ENCODE results near the gene WNK2.
"Not testable (repeated sequence)": the region's sequence is repeated elsewhere in the genome, so short reads cannot be mapped to it uniquely, and the experiment has no call there.

WNK2 gene

DNA sequence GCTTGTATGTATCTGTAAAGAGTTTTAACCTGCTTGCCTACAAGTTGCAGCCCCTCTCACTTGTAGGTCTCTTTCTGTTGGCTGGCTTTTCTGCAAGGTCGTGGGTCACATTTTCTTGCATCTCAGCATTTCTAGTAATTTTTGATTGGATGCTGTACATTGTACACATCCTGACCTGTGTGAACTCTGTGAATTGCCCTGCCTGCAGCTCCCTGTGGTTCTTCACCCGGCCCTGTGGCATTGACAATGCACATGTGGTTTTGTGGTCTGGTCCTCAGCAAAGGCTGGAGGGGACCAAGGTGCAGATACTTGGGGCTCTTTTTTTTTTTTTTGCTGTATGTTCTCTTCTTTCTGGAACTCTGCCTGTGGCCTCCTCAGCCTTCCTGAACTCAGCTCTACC is 53.6 kb downstream of the WNK2 start:
- DNase-seq (ENCODE audit: low read depth), result no peak

DNA sequence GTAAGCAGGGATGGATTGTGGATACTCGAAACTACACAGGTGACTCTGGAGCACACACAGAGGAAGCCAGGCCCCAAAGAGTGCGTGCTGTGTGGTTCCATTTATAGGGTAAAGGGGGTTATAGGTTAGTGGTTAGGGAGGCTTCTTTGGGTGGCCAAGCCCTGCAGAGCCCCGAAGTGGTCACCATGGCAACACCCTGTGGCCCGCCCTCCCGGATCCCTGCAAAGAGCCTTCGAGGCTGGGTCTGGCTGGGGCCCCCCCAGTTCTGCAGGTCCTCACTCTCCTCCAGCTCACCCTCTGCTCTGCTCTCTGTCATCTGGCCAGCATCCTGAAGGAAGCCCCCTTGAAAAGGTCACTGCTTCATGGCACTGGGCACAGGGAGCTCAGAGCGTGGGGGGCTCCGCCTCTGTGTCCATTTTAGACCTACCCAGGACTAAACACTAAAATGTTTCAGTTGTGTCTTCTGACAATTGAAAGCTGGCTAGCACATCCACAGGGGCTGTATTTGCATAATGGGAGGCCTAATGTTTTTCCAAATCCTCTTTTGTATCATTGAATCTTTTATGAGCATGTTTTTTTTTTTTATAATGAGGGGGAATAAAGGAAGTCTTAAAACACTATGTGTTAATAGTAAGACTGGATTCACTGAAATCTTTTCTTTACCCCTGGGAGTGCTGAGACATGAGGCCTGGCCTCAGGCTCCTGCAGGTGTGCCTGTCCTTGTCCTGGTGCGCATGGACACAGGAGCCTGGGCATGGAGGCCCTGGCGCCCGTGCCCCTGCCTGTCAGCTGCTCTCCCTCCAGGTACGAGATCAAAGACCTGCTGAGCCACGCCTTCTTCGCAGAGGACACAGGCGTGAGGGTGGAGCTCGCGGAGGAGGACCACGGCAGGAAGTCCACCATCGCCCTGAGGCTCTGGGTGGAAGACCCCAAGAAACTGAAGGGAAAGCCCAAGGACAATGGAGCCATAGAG is 55.3 kb downstream of the WNK2 start:
- no peak for DNase-seq (ENCODE audit: low read depth)

DNA sequence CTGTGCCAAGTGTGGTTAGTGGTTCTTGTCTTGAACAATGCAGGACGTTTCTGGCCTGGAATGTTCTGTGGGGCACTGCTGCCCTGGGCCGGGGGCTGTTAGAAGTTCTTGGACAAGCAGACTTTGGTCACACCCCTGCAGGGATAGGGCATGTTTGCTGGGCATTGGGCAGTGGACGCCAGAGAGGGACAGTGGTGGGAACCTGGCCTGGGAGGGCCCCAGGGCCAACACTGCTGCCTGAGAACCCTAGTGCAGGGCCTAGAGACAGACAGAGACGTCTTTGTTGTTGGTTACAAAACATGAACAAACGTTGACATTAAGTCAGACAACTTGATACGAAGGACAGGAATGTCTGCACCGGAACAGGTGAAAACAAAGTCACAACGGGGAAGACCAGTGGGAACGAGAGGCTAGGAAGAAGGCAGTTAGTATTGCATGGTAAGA is 57.0 kb downstream of the WNK2 start:
- no peak for DNase-seq (ENCODE audit: low read depth)

DNA sequence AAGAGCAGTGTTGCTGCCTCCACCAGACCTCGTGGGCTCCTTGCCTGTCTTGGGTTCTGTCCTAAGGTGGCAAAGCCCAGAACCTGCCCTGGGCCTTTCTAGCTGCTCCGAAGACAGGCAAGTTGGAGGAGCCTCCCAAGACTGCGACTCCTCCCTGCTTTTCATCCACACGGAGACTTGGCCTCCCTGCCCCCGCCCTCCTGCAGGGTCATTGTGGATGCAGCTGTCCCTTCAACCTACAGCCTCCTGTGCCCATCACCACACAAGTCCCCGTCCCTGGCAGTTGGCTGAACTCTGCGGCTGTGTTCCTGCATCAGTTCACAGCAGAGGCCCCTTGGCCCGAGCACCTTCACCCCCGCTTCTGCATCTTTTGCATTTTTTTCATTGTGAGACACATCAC is 59.2 kb downstream of the WNK2 start:
- DNase-seq (ENCODE audit: low read depth), result no peak

DNA sequence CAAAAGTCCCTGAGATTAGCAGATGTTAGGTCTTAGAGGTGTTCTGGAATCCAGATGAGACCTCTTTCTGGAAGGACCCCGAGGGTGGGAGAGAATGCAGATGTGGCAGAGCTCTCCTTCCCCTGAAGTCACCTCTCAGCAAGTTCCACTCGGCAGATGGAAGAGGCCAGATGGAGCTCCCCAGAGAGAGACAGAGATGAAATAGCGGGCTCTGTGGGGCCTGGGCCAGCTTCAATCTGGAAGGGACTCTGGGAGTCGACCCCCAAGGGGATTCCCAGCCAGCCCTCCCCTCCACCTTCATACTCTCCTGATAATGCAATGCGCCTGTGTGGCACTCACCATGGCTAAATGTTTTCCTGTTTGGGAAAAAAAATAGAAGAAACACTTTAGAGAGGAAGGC is 60.2 kb downstream of the WNK2 start:
- DNase-seq (ENCODE audit: low read depth), result no peak

DNA sequence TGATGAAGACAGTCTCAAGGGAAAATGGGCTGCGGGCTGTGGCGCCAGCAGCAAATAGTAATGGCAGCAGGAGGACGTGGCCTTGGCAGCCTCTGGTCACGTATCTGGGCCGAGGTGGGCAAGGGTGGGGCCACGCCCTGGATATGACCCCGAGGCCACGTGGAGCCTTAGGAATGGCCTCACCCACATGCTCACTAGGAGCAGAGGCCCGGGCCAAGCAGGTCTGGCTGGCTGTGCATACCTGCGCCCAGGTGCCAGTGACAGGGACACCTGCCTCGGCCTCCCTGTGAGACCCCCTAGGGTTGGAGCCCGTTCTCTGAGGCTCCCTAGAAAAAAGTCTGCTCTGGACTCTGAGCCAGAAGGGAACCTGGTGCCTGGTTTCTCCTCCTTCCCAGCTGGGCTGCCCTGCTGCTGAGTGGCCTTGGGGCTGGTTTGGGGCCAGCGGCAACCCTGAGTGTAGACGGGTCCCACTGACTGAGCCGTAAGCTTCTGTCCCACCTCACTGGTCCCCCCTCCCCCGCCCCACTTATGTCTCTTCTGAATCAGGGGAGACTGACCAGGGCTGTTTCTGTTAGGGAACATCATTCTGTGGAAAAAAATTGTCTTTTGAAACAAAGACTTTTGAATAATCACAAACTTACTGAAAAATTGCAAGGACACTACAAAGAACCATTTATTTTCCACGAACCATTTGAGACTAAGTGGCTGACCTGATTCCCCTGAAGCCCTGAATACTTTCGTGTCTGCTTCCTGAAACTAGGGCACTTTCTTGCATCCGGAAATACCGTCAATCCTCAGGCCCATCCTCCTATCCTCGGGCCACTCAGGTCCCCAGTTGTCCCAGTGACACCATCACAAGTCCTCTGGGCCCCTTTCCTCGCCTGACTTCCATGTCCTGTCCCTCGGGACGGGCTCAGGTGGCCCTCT is 60.8 kb downstream of the WNK2 start:
- DNase-seq (ENCODE audit: low read depth), result no peak

DNA sequence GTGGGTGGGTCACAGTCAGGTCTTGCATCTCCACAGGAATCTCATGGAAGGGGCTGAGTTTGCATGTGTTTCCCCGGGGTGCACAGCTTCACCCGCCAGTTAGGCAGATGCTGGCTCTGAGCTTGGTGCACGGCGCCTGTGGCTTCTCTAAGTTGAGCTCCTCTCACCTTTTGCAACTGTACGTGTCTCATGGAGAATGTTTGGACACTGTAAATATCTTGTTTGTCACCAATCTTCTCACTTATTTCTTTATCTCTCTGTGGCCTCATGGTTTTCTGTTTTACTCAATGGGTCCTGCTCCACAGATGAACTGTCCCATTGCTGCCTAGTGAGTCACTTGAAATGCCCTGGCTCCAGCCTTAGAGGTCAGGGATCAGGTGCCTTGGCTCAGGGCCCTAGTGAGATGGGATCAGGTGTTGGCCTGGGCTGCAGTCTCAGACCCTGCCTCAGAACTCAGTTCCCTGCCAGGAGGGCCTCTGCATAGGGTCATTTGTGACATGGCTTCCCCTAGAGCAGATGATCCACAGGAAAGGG is 61.6 kb downstream of the WNK2 start:
- no peak for DNase-seq (ENCODE audit: low read depth)

DNA sequence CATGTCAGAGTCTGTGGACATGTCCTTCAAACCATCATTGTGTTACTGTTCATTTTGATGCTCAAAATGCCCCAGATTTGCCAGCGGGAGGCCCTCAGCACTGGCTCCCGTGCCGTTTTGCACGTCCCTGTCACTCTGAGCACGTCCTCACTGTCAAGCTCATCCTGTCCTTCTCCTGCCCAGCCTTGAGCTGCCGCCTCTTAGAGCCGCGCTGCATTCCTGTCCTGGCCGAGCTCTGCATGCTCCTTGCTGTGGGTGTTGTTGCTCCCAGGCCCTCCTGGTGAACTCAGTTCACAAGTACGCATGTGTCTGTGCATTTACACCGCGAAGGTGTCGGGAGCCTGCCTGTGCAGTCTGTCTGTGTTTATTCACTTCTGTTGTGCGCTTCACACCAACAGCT is 62.2 kb downstream of the WNK2 start:
- DNase-seq (ENCODE audit: low read depth), result no peak

DNA sequence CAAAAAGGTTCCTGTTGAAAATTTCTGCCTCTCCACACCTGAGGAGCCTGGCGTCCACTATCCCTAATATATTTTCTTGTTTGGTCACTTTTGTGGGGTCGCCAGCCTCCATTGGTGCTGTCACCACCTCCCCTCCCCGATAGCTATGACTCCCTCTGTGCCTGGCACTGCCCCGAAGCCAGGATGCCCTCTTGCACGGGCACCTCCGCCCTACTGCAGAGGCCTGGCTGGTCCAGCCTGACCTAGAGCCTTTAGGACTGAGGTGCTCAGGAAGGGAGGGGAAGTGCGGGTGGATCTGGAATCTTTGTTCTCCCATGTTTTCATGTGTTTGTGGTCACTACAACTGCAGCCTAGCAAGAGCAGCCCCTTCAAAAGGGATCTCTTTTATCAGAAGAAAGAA is 62.6 kb downstream of the WNK2 start:
- DNase-seq (ENCODE audit: low read depth), result no peak

DNA sequence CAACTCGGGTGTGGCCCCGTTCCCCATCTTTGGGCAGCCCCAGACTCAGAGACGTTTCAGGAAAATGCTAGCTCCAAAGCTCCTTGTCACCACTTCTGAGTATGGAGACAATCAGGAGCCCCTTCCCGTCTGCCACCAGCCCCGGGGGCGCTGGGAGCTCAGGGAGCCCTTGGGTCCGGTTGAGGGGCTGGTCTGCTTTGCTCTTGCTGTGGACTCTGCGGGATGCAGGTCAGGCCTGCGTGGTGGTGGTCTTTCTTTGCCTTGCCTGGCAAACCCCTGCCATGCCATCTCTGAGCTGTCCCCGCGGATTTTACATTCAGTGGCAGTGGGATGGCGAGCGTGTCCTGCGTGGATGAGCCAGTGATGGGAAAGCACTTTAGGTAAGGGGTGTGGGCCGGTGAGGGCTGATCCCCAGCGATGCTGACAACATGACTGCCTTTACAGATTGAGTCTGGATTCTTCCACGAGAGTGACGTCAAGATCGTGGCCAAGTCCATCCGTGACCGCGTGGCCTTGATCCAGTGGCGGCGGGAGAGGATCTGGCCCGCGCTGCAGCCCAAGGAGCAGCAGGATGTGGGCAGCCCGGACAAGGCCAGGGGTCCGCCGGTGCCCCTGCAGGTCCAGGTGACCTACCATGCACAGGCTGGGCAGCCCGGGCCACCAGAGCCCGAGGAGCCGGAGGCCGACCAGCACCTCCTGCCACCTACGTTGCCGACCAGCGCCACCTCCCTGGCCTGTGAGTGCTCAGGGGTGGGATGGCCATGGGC is 63.3 kb downstream of the WNK2 start:
- no peak for DNase-seq (ENCODE audit: low read depth)

DNA sequence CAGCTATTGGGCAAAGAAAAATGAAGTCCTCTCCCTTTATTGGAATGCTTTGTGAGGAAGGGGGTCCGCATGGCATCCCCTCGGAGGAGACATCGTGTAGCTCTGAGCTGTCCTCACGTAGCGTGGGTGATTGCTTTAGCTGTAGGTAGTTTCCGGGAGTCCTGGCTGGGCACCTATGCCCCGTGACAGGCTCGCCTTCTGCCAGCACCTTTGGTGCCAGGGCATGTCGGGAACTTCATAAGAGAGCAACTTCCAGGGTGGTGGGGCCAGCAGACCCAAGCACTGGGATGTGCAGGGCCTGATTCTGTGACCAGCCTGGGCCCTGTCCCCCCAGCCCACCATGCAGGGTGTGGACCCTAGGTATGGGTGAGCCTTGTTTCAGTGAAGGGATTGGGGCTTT is 64.0 kb downstream of the WNK2 start:
- DNase-seq (ENCODE audit: low read depth), result no peak

DNA sequence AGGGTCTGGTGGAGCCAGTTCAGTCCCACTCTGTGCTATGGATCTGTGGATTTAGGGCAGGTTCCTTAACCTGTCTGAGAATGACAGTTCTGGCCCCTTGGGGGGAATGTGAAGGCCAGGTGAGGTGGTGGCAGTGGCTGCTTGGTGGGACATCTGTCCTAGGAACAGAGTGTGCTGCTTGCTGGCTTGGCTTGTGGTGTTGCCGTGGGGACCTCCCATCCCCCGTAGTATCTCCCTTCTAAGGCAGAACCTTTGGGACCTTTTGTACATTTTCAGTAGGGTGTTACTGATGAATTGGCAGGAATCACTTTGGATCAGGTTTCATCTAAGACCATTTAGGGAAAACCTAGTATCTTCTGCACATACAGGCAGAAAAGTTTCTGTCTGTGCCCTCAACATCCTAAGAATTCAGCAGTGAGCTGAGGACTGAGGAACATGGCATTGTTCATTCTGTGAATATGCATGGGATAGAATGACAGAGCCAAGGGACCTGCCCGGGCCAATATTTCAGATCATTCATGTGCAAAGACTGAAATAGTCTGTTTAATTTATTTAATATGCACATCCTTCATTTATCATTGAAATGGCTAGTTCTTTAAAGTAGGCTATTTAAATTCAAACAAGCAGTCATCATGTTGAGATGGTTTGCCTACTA is 64.6 kb downstream of the WNK2 start:
- no peak for DNase-seq (ENCODE audit: low read depth)

DNA sequence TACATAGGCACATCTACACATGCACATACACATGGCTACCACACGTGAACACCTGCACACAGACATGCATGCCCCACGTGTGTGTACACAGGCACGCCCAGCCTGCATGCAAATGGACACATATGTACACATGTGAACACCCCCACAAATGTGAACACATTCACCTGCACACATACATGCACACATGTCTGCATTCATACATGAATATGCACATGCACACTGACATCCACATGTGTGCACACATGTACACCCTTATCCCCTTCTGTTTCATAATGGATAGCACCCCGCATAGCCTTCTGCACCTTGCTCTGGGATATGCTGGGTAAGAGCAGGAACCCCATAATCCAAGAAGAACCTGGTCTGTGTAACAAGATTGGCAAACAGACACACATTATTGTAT is 66.2 kb downstream of the WNK2 start:
- no peak for DNase-seq (ENCODE audit: low read depth)

DNA sequence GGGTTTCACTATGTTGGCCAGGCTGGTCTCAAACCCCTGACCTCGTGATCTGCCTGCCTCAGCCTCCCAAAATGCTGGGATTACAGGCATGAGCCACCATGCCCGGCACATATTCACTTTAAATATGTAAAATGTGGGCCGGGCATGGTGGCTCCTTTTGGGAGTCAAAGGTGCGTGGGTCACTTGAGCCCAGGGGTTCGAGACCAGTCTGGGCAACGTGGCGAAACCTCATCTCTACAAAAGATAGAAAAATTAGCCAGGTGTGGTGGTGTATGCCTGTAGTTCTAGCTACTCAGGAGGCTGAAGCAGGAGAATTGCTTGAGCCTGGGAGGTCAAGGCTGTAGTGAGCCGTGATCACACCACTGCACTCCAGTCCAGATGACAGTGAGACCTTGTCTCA is 67.4 kb downstream of the WNK2 start:
- not testable (repeated sequence) for DNase-seq (ENCODE audit: low read depth)

DNA sequence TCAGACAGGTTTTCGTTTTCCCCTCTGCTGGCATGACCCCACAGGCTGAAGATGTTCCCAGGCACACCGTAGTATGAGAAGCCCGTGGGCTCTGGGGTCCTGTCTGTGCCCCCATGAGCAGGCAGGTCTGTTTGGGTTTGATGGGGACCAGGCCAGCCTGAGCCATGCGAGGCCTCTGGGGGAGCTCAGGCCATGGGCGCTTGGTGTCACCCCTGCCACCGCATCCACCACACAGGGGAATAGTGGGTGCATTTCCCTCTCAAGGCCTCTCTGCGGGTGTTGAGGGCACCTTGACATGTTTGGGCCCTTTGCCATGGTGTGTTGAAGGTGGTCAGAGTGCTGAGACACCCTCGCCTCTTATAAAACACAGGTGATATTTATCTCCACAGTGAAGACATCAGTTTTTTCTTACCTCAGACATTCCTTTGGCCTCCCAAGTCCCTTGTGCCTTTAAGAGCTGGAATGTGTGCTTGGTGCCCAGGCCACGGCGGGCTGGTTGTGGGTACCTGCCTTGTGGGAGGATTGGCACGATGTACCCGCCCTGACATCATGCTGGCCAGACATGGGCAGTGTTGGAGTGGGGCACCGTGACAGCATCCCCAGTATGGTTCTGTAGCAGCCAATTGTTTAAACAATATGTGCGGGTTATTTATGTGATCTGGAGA is 68.3 kb downstream of the WNK2 start:
- no peak for DNase-seq (ENCODE audit: low read depth)

DNA sequence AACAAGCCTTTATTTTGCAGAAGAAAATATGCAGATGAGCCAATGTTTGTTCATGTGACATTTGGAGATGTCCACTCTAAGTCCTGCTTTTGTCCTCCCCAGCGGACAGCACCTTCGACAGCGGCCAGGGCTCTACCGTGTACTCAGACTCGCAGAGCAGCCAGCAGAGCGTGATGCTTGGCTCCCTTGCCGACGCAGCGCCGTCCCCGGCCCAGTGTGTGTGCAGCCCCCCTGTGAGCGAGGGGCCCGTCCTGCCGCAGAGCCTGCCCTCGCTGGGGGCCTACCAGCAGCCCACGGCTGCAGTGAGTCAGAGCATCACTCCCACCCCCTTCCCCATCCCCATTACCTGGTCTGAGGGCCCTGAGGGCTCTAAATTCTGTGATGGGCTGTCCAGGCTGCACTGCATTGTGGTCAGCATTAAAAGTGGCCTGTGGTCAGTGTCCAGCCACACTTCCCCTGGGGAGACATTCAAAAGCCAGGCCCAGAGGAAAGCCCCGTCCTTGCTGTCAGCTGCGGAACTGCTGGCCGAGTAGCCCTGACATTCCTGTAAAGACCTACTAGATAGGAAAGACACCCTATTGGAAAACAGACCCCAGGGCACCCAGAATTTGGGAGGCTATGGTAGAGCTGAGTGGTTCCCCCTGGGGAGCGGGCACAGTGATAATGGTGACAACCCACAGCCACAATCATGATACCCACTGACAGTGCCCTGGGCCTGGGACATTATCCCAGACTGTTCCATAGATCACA is 69.0 kb downstream of the WNK2 start:
- no peak for DNase-seq (ENCODE audit: low read depth)

DNA sequence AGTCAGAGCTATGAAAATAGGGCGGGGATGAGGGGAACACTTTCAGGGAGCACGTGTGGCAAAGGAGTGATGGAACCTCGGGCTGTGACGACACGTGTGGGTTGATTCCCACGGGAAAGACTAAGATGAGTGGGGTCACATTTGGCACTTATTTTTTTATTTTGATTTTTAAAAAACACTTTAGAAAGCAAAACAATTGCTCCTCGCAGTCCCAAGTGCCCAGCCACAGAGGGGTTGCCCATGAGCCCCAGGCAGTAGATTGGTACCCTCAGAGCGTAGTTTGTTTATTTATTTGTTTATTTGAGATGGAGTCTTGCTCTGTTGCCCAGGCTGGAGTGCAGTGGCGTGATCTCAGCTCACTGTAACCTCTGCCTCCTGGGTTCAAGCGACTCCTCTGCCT is 69.7 kb downstream of the WNK2 start:
- DNase-seq (ENCODE audit: low read depth), result no peak

DNA sequence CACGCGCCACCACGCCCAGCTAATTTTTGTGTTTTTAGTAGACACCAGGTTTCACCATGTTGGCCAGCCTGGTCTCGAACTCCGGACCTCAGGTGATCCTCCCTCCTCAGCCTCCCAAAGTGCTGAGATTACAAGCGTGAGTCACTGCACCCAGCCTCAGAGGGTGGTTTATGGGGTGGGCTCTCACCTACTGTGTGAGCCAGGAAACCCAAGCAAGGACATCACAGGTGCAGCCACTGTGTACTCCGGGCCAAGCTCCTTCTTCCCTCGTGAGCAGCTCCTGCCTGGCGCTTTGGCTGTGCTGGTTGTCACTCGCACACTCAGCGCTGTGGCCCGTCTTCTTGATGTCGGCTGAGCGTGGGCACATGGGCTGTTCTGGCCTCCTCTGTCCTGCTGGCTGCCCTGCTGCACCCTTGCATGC is 70.1 kb downstream of the WNK2 start:
- DNase-seq (ENCODE audit: low read depth), result no peak

DNA sequence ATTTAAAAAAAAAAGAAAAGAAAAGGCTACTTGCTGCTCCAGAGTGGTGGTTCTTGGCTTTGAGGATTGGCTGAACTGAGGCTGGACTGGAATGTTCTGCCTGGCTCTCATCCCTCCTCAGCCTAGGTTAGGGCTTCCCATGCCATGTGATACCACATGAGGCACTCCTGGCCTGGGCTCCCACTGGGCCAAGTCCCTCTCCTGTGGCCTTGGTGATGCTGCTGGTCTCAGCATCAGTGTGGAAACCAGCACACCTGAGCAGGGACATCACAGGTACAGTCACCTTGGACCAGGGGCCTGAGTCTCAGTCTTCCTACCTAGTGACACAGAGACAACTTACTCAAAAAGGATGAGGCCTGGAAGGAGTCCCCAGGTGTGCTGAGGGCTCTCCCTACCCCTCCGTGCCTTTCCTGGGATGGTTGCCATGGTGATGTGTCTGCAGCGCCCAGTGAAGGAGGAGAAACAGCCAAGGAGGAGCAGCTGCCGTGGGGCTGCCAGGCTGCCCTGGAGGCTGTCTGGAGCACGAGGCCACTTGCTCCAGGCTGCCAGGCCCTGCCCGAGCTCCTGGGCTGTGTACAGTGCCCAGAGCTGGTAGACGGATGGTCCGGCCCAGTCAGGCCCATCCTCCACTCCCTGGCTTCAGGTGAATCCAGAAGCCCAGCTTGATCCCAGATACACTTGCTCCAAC is 71.0 kb downstream of the WNK2 start:
- no peak for DNase-seq (ENCODE audit: low read depth)
